SK-MEL-5 (cell line): ENCODE data around the gene RPL10. TPM values are rescaled to one million over a fixed set of nuclear protein-coding genes. Genes with fewer than 3 reads are reported as not detected.
A peak's percentile ranks its signal among the peaks of the same experiment; 100 is the strongest.
"Not testable (repeated sequence)": the region's sequence is repeated elsewhere in the genome, so short reads cannot be mapped to it uniquely, and the experiment has no call there.

Experiments
- DNase-seq: peaks from one replicate; pipeline ENCODE4 v3.0.0-alpha.2; 2016; ENCODE audit warnings: low read depth, low spot score
- in situ Hi-C: cut with HindIII; loops from 2 replicates; pipeline ENCODE4 v1.10.0; 2016; ENCODE audit warnings: low sequenced_read_pairs, high pct_unique_total_duplicates, low pct_unique_long_range_greater_than_20kb
- total RNA-seq: library from RNA; depleted of rRNA; stranded (reverse); fragments of >200 nt; shearing (Covaris generic); gene quantifications from 2 replicates; pipeline ENCODE4 v1.2.3, GENCODE V29; 2014

Gene RPL10
- total RNA-seq, 1 experiment from 2014 or later = 3,421 TPM

DNA sequence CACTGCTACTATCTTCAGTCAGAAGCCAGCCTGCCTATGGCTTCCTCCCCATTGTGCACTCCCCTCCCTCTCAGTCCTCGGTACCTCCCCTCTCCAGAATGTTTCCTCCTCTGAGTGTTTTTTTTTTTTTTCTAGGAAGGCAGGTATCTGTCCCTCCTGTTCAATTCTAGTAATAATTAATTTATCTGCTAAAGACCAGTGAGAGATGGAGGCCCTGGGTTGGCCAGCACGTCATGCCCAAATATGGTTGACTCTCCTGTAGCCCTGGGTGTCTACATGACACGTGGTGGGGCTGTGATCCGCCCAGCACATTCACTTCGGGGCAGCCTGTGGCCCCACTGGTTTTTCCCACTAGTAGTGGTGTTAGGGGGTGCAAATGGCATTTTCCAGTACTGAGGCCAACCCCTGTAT lies 25.6 kb upstream of the RPL10 start:
- in situ Hi-C loops = no loop called here
- no peak for DNase-seq

DNA sequence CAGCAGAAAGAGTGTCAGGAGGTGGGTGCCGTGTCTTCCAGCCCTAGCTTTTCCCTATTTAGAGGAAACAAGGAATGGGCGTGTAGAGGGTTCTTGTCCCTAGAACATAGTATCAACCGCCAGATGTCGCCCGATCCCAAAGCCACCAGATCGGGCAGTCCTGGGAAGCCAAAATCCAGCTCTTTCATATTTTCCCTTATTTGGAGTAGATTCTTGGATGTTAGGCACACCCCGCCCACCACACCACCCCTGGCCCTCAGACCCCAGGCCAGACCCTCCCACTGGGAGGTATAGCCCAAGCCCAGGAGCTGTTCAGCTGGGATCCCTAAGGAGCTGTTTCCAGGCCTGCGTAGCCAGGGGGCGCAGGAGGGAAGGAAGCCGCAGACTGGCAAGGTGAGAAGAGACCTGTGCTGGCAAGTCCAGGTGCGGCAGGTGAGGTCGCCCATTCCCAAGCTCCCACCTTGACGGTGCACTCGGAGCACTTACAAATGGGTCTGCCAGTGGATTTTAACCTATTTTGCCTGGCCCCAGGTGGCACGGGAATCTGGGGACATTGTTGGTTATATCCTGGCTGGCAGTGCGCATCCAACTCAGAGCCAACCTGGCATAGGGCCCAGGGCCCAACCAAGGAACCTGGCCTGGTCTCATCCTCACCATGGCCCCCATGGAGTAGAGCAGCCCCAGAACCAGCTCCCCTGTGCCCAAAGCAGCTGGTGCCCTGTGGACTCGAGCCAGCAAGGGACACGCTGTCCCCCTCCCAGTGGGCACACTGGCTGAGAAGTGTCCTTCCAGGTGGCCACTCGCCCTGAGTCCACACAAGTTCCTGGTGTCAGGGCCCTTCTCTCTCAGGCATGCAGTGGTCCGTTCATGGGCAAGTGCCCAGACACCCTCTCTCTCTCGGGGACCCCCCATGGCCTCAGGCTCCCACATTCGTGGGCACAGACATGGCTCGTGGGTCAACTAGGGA lies 24.6 kb upstream of the RPL10 start:
- DNase-seq = peak; percentile 70
- in situ Hi-C loops = no loop called here

DNA sequence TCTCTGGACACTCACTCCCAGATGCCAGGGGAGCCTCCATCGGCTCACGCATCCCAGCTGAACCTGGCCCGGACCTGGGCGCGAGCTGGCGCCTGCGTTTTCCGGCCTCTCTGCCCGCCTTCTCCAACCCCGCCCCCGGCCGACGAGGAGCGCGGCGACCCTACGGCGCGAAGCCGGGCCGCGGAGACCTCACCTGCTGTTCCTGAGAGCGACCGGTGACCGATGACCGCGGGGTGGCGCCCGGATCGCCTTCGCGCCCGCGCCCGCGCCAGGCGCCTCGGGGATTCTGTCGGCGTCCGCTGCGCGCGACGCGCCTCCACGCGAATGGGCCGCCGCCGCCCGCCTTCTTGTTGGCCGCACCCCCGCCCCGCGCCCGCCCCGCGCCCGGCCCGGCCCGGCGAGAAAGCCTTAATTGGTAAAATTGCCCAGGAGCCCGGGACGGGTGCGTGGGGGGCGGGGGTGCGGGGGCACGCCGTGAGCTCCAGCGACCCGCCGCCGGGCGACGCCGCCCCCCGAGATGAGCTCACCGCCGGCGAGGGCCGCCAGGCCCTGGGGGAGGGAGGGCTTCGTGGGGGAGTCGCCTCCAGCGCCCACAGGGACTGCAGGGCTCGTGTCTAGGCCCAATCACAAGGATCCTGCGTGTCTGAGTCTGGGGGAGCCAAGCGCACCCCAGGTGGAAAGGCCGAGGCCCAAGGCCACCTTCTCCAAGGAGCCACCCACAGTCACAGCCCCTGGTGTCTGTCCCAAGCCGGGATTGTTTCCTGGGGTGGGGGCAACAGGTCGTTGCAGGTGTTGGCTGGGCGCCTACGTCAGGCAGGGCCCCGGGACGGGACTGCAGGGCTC lies 23.6 kb upstream of the RPL10 start, which contains the start of gene FLNA:
FLNA (minus strand) TSS at position 322 of the 843 bp plus-strand sequence. CDS start 3,389 bp downstream, outside the sequence.
- no peak for DNase-seq

DNA sequence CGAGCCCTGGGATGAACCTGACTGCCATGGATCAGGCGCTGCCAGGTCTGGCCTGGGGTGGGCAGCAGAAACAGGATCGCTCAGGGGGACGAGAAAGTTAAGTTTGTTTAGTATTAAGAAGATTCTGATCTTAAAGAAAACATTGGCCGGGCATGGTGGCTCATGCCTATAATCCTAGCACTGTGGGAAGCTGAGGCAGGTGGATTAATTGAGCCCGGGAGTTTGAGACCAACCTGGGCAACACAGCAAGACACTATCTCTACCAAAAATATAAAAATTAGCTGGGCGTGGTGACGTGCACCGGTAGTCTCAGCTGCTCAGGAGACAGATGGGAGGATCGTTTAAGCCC lies 23.0 kb upstream of the RPL10 start:
- no peak for DNase-seq
- in situ Hi-C loops = no loop called here

More for the DNA sequence above, 23.6 kb upstream of the RPL10 start, which contains the start of gene FLNA:
- in situ Hi-C loops = no loop called here

DNA sequence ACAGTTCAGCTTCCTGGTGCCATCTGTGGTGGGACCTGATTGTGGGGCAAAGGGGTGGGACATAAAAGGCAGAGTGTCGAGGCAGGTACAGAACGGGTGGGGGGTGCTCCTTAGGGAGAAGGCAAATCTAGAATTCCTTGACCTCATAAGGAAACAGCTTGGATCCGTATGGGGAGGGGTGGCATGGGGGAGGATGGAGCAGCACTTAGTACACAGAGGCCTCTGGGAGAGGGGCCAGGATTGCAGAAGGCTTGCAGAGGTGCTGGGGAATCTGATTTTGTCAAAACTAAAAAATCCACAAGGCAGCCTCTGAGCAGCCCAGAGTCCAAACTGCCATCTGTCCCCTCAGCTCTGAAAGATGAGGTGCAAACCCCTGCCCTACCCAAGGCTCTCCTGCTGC lies 21.4 kb upstream of the RPL10 start:
- in situ Hi-C loops = no loop called here
- no peak for DNase-seq

DNA sequence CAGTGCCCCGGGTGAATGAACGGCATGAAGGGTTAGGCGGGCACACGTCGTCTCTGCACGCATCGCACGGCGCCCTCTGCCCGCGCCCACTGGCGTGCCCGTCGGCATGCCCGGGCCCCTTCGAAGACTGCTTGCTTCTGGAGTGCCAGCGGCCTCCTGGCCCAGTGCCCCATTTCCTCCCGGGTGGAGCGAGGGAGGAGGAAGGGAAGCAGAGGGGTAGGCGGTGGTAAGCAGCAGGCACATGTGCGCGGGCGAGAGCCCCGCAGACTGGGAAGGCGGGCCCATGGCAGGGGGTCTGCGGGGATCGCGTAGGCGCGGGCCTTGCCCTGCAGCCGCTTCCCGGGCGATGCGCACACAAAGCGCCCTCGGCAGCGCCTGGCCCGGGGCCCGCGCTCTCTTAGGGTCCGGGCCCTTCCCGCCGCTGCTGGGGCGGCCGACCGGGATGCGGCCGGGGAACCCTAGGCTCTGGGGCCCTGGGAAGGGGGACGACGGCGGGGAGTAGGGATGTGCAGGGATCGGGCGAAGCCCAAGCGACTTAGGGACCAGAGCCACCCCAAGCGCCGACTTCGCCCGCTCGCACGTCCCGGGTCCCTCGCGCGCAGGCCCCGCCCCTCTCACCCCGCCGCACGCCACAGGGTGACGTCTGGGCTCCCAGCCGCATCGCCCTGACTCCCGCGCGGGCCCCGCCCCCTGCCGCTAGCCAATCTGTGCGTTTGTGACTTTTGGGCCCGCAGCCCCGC lies 19.9 kb upstream of the RPL10 start:
- in situ Hi-C loops = no loop called here
- peak; percentile 35 for DNase-seq

DNA sequence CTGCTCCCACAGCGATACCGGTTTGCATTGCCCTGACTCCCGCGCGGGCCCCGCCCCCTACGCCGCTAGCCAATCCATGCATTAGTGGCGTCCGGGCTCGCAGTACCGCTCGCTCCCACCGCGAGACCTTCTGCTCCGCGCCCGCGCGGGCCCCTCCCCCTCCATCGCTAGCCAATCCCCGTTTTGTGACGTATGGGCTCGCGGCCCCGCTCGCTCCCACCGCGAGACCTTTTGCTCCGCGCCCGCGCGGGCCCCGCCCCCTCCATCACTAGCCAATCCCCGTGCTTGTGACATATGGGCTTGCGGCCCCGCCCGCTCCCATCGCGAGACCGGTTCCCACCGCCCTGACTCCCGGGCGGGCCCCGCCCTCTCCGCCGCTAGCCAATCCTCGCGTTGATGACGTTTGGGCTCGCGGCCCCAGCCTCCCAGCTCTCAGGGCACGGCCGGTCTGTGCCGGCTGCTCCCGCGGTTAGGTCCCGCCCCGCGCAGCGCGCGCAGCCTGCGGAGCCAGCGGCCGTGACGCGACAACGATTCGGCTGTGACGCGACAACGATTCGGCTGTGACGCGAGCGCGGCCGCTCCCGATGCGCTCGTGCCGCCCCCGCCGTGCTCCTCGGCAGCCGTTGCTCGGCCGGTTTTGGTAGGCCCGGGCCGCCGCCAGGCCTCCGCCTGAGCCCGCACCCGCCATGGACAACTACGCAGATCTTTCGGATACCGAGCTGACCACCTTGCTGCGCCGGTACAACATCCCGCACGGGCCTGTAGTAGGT lies 19.2 kb upstream of the RPL10 start, which contains the start of gene EMD:
EMD (plus strand) TSS at position 497 of the 770 bp plus-strand sequence; CDS start at position 687, 190 bp downstream.
- peak; percentile 96 for DNase-seq
- in situ Hi-C loops = no loop called here

DNA sequence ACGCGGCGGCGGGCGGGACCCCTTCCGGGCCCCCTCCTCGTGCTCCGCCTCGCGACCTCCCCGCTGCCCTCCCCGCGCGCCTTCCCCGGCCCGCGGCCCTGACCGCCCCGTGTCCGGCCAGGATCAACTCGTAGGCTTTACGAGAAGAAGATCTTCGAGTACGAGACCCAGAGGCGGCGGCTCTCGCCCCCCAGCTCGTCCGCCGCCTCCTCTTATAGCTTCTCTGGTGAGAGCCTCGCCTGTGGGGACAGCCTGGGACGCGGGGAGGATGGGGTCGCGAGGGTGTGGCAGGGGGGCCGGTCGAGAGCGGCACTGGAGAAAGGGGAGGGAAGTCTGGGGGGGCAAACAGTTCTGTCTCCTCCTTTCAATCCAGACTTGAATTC lies 18.6 kb upstream of the RPL10 start:
- in situ Hi-C loops = no loop called here
- DNase-seq = no peak

DNA sequence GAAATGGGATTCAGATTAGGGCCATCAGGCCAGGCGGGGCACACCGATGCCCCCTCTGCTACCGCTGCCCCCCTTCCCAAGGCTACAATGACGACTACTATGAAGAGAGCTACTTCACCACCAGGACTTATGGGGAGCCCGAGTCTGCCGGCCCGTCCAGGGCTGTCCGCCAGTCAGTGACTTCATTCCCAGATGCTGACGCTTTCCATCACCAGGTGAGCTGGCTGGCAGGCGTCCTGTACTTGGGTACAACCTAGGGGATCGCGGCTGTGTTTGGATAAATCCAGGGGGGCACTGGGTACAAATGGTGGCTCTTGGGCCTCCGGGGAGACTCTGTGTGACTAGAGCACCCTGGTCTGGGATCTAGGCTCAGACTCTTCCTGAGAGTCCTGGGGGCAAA lies 18.0 kb upstream of the RPL10 start:
- DNase-seq = no peak
- in situ Hi-C loops = no loop called here

DNA sequence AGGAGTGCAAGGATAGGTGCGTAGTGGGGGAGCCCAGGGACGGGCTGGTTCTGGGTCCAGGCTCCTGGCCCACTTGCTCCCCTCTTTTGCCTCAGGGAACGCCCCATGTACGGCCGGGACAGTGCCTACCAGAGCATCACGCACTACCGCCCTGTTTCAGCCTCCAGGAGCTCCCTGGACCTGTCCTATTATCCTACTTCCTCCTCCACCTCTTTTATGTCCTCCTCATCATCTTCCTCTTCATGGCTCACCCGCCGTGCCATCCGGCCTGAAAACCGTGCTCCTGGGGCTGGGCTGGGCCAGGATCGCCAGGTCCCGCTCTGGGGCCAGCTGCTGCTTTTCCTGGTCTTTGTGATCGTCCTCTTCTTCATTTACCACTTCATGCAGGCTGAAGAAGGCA lies 17.4 kb upstream of the RPL10 start:
- no peak for DNase-seq
- in situ Hi-C loops = no loop called here

DNA sequence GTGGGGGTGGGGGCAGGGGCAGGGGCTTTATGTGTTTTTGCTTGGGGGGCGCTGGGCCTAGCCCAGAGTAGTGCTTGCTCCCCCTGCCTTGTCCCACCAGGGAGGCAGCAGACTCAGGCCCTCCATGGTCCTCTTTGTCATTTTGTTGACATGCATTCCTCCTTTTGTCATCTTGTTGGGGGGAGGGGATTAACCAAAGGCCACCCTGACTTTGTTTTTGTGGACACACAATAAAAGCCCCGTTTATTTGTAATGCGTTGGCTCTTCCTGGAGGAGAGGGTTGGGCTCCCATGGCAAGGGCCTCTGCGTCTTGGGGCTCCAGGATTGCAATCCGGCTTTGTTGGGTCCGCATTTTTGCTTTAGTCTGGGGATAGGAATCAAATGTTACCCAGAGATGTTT lies 16.9 kb upstream of the RPL10 start:
- in situ Hi-C loops = no loop called here
- DNase-seq = no peak

DNA sequence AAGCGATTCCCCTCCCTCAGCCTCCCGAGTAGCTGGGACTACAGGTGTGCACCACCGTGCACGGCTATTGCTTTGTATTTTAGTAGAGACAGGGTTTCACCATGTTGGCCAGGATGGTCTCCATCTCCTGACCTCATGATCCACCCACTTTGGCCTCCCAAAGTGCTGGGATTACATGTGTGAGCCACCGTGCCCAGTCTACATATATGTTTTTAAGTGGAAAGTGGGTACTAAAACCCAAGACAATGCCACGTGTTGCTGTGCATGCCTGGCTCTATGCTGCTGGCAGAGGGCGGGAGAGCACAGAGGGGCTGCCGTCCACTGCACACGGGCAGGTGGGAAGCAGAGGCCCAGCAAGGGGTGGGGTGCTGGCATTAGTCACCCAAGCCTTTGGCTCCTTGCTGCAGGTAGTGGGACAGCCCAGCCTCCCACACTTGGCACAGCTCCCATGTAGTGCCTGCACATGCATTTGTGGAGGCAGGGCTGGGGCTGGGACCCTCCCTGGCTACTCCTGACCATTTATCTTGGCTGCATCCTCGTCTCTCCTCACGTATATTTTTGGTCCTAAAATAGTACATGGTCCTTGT lies 15.6 kb upstream of the RPL10 start:
- DNase-seq = no peak
- in situ Hi-C loops = no loop called here

DNA sequence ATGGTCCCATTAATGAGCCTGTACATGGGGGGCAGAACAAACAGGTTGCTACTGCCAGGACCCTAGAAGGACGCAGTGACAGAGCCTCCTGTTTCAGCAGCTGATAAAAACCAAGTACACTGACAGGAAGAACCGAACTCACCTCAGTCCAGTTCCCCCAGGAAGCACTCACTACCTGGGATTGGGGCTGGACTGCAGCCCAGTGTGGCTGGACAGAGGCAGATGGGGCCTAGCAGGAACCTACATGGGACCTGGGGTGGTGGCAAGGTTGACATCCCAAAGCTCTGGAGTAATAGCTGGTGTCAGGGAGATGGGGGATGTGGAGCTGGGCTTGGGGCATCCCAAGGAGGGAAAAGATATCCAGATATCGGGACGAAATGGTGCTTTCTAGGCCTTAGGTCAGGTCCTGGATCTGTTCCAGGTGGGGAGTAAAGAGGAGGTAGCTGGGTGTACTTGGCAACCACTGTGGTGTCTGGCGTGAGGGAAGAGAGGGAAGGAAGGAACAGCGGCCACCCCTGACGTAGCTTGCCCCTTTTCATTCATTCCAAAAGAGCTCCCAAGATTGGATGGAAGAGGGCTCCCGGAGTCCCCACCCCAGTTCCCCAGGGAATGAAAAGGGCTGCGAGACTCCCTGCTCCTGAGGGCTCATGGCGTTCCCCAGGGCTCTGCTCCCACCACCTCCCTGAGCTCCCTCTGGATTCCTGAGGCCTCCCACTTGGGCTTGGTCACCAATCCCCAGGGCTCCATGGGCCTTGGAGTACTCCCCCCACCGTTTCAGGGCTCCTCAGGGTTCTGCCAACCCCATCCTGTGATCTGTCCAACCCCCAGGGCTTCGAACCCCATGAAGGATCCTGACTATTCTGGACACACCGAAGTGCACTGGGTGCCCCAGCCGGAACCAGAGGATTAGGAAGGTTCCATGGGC lies 14.6 kb upstream of the RPL10 start:
- DNase-seq = no peak
- in situ Hi-C loops = no loop called here

DNA sequence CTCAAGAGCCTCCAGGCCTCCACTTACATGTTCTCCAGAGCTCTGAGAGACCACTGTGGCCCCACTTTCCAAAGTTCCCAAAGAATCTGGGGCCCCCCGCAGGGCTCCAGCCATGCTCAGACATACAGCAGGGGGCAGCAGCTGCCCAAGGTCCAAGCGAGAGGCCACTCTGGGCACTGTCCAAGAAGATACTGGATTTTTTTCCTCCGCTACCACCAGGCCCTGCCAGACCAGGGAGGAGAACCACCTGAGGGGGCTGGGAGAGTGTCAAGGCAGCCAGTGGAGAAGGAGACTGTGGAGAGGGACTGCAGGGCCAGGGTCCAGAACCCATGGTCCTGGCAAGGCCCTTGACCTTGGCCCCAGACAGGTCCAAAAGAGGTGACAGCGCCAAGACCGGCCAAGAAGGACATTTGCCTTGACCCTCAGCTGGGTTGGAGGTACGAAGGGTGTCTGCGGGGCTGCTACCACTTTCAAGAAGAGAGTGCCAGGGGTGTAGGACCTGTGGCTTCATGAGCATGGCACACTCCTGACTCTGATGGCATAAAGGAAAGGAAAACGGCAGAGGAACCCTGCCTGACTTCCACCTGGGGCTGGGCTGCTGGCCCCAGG lies 13.8 kb upstream of the RPL10 start:
- in situ Hi-C loops = no loop called here

DNA sequence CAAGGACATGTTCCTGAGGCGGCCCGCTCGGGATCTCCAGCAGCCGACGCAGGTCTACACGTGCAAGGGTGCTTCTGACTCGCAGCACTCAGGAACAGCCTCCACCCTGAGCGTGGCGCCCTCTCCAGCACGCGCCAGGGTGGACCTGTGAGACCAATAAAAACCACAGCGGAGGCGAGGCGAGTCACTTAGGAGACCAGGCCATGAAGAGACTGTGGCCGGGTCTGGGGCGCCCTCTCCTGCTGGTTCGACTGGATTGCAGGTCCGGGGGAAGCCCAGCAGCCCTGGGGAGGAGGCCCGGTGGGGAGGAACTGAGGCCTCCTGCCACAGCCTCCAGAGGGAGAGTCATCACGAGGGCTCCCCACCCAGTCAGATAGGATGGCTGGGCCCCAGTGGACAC lies 10.1 kb upstream of the RPL10 start:
- in situ Hi-C loops, DNase-seq: not testable (repeated sequence)

More for the DNA sequence above, 13.8 kb upstream of the RPL10 start:
- no peak for DNase-seq
